Tibial artery (tissue), 4 donors: ENCODE data around the gene CYGB.

ENCODE experiments used
- DNase-seq, 2 donors: peaks; one replicate each; pipeline ENCODE4 v3.0.0-alpha.2; 2019
- H3K27ac ChIP-seq, 2 donors: fragments of 200-600 bp; sonication (generic) in 1 of 2; 1 replicate in 1 of 2; 2 replicates in 1 of 2; pipeline ENCODE4 v1.5.1; 2018 to 2019; ENCODE audit warnings: mild to moderate bottlenecking in 1 of 2
- H3K27me3 ChIP-seq, 2 donors: fragments of 200-600 bp; sonication (generic) in 1 of 2; one replicate each; pipeline versions ENCODE4 v1.5.1 to v1.6.0; 2016 to 2019
- H3K36me3 ChIP-seq, 3 donors: fragments of 200-600 bp; sonication (generic) in 2 of 3; one replicate each; pipeline ENCODE4 v1.5.1; 2016 to 2019; ENCODE audit warnings: mild to moderate bottlenecking in 2 of 3
- H3K4me1 ChIP-seq, 4 donors: fragments of 200-600 bp; sonication (generic) in 2 of 4; 1 replicate in 3 of 4; 2 replicates in 1 of 4; pipeline ENCODE4 v1.5.1; 2016 to 2019
- H3K4me3 ChIP-seq, 2 donors: fragments of 200-600 bp; sonication (generic) in 1 of 2; 1 replicate in 1 of 2; 2 replicates in 1 of 2; pipeline ENCODE4 v1.5.1; 2018 to 2019; ENCODE audit warnings: mild to moderate bottlenecking in 2 of 2
- H3K9me3 ChIP-seq, 3 donors: fragments of 200-600 bp; sonication (generic) in 1 of 3; one replicate each; pipeline ENCODE4 v1.5.1; 2016 to 2019
- intact Hi-C: fragments of 100-400 bp; cut with DNase I; formaldehyde crosslinking; loops from one replicate; pipeline ENCODE4 v1.15.0; 2023; ENCODE audit warnings: low total_unique reads
- TF ChIP-seq, protein P1 (sequence below), 2 experiments: fragments of 200-600 bp in 1 of 2; fragments of 450-650 bp in 1 of 2; IDR thresholded peaks; one replicate each; pipeline ENCODE4 v1.5.1; 2017 to 2019; ENCODE audit warnings: antibody characterized with exemption in 2 of 2, mild to moderate bottlenecking in 1 of 2, moderate library complexity in 1 of 2

The CYGB gene

DNA sequence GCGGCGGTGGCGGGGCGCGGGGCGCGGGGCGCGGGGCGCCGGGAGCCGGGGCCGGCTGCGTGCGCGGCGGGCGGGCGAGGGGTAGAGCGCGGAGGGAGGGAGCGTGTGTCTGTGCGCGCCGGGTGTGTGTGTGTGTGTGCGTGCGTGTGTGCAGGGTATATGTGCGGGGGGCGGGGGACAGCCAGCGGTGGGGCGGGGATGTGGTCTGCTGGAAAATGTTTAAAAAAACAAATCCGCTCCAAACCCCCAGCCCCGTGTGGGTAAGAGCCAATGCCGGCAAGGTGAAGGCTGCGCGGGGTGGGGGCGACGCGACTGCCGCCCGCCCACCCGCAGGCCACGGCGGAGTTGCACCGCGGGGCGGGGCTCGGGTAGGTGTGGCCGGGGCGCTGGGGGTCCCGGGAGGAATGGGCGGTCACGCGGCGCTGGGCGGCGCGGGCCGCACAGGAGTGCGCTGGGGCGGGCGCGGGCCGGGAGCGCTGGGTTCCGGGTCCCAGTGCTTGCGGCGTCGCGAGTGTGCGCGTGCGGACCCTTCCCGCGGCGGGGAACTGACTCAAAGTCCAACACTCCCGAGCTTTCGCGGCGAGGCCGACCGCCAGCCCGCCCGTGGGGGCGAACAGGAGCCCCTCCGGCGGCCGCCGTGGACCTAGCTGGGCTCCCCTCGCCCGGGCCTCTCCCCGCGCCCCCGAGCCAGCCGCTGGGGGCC, at the start of gene CYGB:
Gene CYGB (minus strand): TSS at position 132 of the 703 bp plus-strand sequence. CDS start 167 bp downstream, outside the sequence.
- Histone ChIP-seq H3K4me3 (peak within 1 kb of the TSS; percentile 30 to 46), H3K27me3 (peaks cover 0 to 53% of the 10 kb centered on the region in 2 donors), H3K9me3 (no peaks in the 10 kb centered on the region), H3K36me3 (no peaks in the 10 kb centered on the region), H3K27ac (peak within 1 kb of the TSS; percentile 37 to 59), H3K4me1 (peaks cover 0 to 30% (median 21%) of the 10 kb centered on the region in 4 donors)
- TF ChIP-seq, protein P1, sequence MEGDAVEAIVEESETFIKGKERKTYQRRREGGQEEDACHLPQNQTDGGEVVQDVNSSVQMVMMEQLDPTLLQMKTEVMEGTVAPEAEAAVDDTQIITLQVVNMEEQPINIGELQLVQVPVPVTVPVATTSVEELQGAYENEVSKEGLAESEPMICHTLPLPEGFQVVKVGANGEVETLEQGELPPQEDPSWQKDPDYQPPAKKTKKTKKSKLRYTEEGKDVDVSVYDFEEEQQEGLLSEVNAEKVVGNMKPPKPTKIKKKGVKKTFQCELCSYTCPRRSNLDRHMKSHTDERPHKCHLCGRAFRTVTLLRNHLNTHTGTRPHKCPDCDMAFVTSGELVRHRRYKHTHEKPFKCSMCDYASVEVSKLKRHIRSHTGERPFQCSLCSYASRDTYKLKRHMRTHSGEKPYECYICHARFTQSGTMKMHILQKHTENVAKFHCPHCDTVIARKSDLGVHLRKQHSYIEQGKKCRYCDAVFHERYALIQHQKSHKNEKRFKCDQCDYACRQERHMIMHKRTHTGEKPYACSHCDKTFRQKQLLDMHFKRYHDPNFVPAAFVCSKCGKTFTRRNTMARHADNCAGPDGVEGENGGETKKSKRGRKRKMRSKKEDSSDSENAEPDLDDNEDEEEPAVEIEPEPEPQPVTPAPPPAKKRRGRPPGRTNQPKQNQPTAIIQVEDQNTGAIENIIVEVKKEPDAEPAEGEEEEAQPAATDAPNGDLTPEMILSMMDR (IDR thresholded peaks at IDR 0.05), result no peak
- intact Hi-C loops, result no loop called here
- no peak for DNase-seq

DNA sequence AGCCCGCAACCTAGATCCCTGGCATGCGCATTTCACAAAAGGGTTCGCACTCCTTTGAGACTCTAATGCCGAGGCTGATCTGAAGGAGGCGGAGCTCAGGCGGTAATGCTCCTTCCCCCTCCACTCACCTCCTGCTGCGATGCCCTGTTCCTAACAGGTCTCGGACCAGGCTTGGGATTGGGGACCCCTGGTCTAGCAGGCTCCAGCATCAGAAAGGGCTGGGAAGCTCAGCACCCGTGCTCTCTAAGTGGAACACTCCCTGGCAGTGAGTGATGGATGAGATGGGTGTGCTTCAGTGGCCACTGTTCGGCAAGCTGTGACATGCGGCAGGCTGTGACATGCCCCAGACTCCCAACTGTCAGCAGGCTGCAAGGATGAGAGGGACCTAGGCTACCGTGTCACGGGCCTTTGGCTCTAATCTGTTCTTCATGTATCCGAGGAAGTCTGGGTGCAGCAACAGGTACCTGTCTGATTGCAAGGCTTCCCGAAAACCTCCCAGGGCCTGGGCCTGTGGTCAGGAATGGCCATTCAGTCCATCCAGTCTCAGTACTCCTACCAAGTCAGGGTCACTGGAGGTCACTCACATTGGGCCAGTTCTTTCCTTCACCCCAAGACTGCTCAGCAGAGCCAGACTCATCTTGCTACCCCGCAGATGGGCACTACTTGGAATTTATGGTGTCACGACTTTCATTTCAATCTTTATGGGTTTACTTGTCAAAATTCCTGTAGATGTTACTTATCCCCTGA, 49.4 kb upstream of the CYGB start:
- Histone ChIP-seq H3K27me3 (peaks cover 0 to 64% of the 10 kb centered on the region in 2 donors), H3K27ac (no peak overlapping the region), H3K36me3 (no peaks in the 10 kb centered on the region), H3K4me3 (no peak overlapping the region), H3K9me3 (no peaks in the 10 kb centered on the region), H3K4me1 (peaks cover 4 to 25% (median 19%) of the 10 kb centered on the region in 4 donors)
- TF ChIP-seq, protein P1 (IDR thresholded peaks at IDR 0.05), result no peak
- intact Hi-C loops, result no loop called here
- no peak for DNase-seq

DNA sequence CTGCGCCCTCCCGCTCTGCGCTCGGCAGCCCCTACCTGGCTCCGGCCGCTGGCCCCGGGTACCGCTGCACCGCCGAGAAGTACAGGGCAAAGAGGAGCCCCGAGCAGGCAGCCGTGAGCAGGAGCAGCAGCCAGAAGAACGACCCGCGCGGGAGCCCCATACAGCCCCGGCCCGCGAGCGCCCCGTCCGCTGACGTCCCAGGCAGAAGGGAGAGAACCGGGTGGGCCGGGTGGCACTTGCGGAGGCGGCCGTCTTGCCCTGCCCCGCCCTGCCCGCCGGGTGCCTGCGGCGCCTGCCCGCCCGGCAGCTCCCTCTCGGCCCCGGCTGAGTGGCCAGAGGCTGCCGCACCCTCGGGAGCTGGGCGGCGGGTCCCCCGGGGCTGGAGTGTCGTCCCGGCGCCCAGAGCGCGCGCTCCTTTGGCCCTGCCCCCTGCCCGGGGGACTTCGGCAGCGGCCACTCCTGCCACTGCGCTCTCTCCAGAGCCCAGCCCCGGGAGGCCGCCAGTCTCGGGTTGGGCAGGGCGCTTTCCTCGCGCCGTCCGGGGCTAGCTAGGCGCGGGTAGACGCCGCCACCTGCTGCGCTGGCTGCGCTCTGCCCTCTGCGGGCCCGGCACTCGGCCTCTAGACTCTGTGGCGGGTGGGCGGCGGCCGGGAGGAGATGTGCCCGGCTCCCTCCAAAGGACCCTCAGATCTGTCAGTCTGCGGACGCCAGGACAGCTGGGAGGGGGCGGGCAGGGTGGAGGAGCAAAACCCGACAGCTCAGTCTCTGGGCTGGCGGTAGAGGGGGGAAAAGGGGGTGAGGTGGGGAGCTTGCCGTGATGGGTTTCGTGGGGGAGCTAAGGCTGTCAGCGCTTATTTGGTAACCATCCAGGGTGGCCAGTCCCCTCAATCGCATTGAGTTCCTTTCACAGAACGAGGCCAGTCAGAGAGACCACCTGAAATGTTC, 48.4 kb upstream of the CYGB start, which contains the start of gene ST6GALNAC2:
Gene ST6GALNAC2 (minus strand): TSS at position 212 of the 945 bp plus-strand sequence. CDS start 52 bp downstream, at position 160.
- Histone ChIP-seq H3K9me3 (no peaks in the 10 kb centered on the region), H3K36me3 (no peaks in the 10 kb centered on the region), H3K27me3 (peaks cover 0 to 54% of the 10 kb centered on the region in 2 donors), H3K4me1 (peaks cover 4 to 25% (median 19%) of the 10 kb centered on the region in 4 donors), H3K4me3 (peak within 1 kb of the TSS; percentile 46 to 63), H3K27ac (no peak within 1 kb of the TSS)
- intact Hi-C loops, result no loop called here
- DNase-seq, result peak; percentile 41 to 73
- TF ChIP-seq, protein P1 (IDR thresholded peaks at IDR 0.05), result peak in 1 of 2 experiments; percentile 31

DNA sequence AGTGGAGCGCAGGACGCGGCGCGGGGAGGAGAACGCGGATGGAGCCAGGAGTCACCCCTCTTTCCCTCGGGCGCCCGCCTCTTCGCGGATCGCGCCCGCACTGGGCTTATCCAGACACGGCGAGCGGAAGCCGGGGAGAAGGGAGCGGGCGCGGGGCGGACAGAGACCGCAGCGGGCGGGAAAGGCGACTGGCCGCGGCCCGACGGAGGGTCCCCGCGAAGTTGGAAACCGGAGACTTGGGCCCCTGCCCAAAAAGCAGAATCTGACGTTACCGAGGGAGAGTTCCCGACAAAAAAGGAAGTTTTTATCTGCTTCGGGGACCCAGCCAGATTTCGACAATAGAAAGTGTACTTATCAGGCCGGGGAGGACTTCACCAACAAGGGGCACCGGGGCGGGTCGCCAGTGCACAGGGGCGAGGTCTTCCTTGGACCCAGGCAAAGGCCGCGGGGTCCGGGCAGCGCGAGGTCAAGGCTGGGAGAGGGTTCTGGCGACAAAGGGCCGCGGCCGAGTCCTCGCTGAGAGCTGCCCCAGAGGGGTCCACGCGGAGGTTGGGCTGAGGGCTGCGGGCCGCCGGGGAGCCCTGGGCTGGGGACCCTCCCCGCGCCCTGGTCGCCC, 47.6 kb upstream of the CYGB start:
- Histone ChIP-seq H3K4me3 (peak overlapping the region; percentile 46 to 63), H3K27me3 (peaks cover 0 to 49% of the 10 kb centered on the region in 2 donors), H3K4me1 (peaks cover 4 to 25% (median 19%) of the 10 kb centered on the region in 4 donors), H3K27ac (no peak overlapping the region), H3K36me3 (no peaks in the 10 kb centered on the region), H3K9me3 (no peaks in the 10 kb centered on the region)
- TF ChIP-seq, protein P1 (IDR thresholded peaks at IDR 0.05), result no peak
- intact Hi-C loops, result no loop called here
- no peak for DNase-seq
